ENCODE measurements around the gene ATP2A1. TPM values are rescaled to one million over a fixed set of nuclear protein-coding genes. Genes with fewer than 3 reads are reported as not detected.

ATP2A1 gene
- total RNA-seq, 1 donor from 2014 or later = 0.64 TPM

GRCh38 chr16:28897826-28898225, 19.5 kb downstream of the ATP2A1 start:
- Mint-ChIP-seq H3K27ac (ENCODE audit: unreplicated experiment) (no peak overlapping the region), H3K36me3 (ENCODE audit: unreplicated experiment) (no peaks in the 10 kb centered on the region), H3K9me3 (ENCODE audit: unreplicated experiment) (no peaks in the 10 kb centered on the region), H3K4me3 (ENCODE audit: unreplicated experiment) (no peak overlapping the region), H3K27me3 (ENCODE audit: unreplicated experiment) (no peaks in the 10 kb centered on the region), H3K4me1 (ENCODE audit: unreplicated experiment) (no peaks in the 10 kb centered on the region)
- TF ChIP-seq CTCF (IDR thresholded peaks at IDR 0.05) = no peak
- DNase-seq (ENCODE audit: extremely low spot score, unreplicated experiment) = no peak

GRCh38 chr16:28898266-28898665, 20.0 kb downstream of the ATP2A1 start:
- H3K9me3 Mint-ChIP-seq (ENCODE audit: unreplicated experiment) = no peaks in the 10 kb centered on the region
- no peak for DNase-seq (ENCODE audit: extremely low spot score, unreplicated experiment)
- no peaks in the 10 kb centered on the region for H3K4me1 Mint-ChIP-seq (ENCODE audit: unreplicated experiment)
- no peak overlapping the region for H3K4me3 Mint-ChIP-seq (ENCODE audit: unreplicated experiment)
- H3K36me3 Mint-ChIP-seq (ENCODE audit: unreplicated experiment) = no peaks in the 10 kb centered on the region
- no peak overlapping the region for H3K27ac Mint-ChIP-seq (ENCODE audit: unreplicated experiment)
- no peak for TF ChIP-seq CTCF (IDR thresholded peaks at IDR 0.05)
- no peaks in the 10 kb centered on the region for H3K27me3 Mint-ChIP-seq (ENCODE audit: unreplicated experiment)

- TF ChIP-seq CTCF (IDR thresholded peaks at IDR 0.05) = no peak
- no peak for DNase-seq (ENCODE audit: extremely low spot score, unreplicated experiment)
- no peak overlapping the region for H3K4me3 Mint-ChIP-seq (ENCODE audit: unreplicated experiment)
- H3K36me3 Mint-ChIP-seq (ENCODE audit: unreplicated experiment) = no peaks in the 10 kb centered on the region
- H3K9me3 Mint-ChIP-seq (ENCODE audit: unreplicated experiment) = no peaks in the 10 kb centered on the region
- H3K4me1 Mint-ChIP-seq (ENCODE audit: unreplicated experiment) = no peaks in the 10 kb centered on the region
- H3K27me3 Mint-ChIP-seq (ENCODE audit: unreplicated experiment) = no peaks in the 10 kb centered on the region
- H3K27ac Mint-ChIP-seq (ENCODE audit: unreplicated experiment) = no peak overlapping the region
Observed at GRCh38 chr16:28898942-28899341, 20.7 kb downstream of the ATP2A1 start.

- no peak overlapping the region for H3K27ac Mint-ChIP-seq (ENCODE audit: unreplicated experiment)
- H3K4me3 Mint-ChIP-seq (ENCODE audit: unreplicated experiment) = no peak overlapping the region
- no peak for TF ChIP-seq CTCF (IDR thresholded peaks at IDR 0.05)
- H3K9me3 Mint-ChIP-seq (ENCODE audit: unreplicated experiment) = no peaks in the 10 kb centered on the region
- no peak for DNase-seq (ENCODE audit: extremely low spot score, unreplicated experiment)
- H3K27me3 Mint-ChIP-seq (ENCODE audit: unreplicated experiment) = no peaks in the 10 kb centered on the region
- H3K36me3 Mint-ChIP-seq (ENCODE audit: unreplicated experiment) = no peaks in the 10 kb centered on the region
- H3K4me1 Mint-ChIP-seq (ENCODE audit: unreplicated experiment) = no peaks in the 10 kb centered on the region
Observed at GRCh38 chr16:28899882-28900590, 21.7 kb downstream of the ATP2A1 start.

GRCh38 chr16:28900601-28901000, 22.3 kb downstream of the ATP2A1 start:
- H3K4me3 Mint-ChIP-seq (ENCODE audit: unreplicated experiment) = no peak overlapping the region
- no peaks in the 10 kb centered on the region for H3K4me1 Mint-ChIP-seq (ENCODE audit: unreplicated experiment)
- no peak for TF ChIP-seq CTCF (IDR thresholded peaks at IDR 0.05)
- no peak for DNase-seq (ENCODE audit: extremely low spot score, unreplicated experiment)
- H3K9me3 Mint-ChIP-seq (ENCODE audit: unreplicated experiment) = no peaks in the 10 kb centered on the region
- no peaks in the 10 kb centered on the region for H3K36me3 Mint-ChIP-seq (ENCODE audit: unreplicated experiment)
- no peaks in the 10 kb centered on the region for H3K27me3 Mint-ChIP-seq (ENCODE audit: unreplicated experiment)
- no peak overlapping the region for H3K27ac Mint-ChIP-seq (ENCODE audit: unreplicated experiment)

All from osteocyte (in vitro differentiated cells).